UCSD-AML1 (cell line): ENCODE measurements around the gene SLC30A1.

Source experiments
- DNase-seq: peaks from one replicate; lab custom pipeline; 2025; ENCODE audit not compliant: unreplicated experiment; lab: John Stamatoyannopoulos, UW

Gene SLC30A1

DNA sequence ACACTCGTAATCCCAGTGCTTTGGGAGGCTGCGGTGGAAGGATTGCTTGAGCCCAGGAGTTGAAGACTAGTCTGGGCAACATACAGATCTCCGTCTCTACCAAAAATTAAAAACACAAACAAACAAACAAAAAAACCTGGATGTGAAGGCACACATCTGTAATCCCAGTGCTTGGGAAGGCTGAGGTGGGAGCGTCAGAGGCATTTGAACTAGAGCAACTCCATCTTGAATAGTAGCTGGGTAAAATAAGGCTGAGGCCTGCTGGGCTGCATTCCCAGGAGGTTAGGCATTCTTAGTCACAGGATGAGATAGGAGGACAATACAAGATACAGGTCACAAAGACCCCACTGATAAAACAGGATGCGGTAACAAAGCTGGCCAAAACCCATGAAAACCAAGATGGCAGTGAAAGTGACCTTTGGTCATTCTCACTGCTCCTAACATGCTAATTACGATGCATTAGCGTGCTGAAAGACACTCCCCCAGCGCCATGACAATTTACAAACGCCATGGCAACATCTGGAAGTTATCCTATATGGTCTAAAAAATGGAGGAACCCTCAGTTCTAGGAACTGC is 53.8 kb downstream of the SLC30A1 start:
- no peak for DNase-seq

DNA sequence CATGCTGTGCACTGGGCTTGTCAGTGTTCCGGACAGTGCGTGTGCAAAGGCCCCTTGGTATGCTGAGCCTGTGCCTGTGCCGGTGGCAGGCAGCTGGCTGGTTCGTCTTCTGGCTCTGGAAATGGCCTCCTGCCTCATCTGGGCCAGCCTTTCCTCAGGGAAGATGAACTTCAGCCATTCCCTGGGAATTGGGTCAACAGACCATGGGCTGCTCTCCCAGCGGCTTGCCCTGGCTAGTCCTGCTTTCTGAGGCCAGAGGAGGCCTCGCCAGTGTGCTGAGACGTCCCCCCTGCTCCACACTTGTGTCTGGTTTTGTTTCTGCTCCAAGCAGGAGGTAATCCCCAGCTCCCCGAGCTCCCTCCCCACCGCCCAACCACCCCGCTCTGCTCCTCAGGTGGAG is 54.4 kb downstream of the SLC30A1 start:
- no peak for DNase-seq

GRCh38 chr1:211522804-211523203 is 56.2 kb downstream of the SLC30A1 start:
- DNase-seq: no peak
